Renal cortical epithelial cell (primary cell): ENCODE results near the gene DYNAP. TPM values are rescaled to one million over a fixed set of nuclear protein-coding genes. Genes with fewer than 3 reads are reported as not detected.
A peak's percentile ranks its signal among the peaks of the same experiment; 100 is the strongest.

ENCODE experiments used
- DNase-seq: peaks from one replicate; pipeline ENCODE4 v3.0.0-alpha.2; 2011; ENCODE audit warnings: low read depth
- total RNA-seq: library from RNA; depleted of rRNA; stranded (reverse); fragments of >200 nt; gene quantifications from 2 replicates; pipeline ENCODE4 v1.2.3, GENCODE V29; 2014

The DYNAP gene, protein sequence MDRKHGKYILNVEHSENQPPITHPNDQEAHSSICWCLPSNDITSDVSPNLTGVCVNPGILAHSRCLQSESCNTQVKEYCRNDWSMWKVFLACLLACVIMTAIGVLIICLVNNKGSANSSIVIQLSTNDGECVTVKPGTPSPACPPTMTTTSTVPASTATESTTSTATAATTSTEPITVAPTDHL
- total RNA-seq = not detected in 2 replicates

- DNase-seq = no peak
Observed at GRCh38 chr18:54590945-54591344, at the start of gene DYNAP. Gene DYNAP (plus strand): TSS chr18:54591245. CDS start chr18:54591283, 38 bp downstream.

DNA sequence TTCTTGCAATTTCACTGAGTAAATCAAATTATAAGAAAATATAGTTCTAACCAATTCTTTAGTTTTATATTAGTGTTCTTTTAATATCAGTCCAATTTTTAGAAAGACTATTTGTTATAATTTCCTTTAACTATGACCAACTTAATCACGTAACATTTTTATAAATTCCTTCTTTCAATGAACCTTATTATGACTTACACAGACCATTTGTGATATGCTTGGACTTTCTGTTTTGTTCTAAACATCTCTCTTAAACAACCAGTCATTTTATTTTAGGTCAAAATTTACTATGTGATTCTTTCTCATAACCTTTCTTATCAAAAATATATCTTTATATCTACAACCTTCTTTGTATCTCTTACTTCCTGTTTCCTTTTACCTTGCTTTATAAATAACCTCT is 39.5 kb upstream of the DYNAP start:
- no peak for DNase-seq

DNA sequence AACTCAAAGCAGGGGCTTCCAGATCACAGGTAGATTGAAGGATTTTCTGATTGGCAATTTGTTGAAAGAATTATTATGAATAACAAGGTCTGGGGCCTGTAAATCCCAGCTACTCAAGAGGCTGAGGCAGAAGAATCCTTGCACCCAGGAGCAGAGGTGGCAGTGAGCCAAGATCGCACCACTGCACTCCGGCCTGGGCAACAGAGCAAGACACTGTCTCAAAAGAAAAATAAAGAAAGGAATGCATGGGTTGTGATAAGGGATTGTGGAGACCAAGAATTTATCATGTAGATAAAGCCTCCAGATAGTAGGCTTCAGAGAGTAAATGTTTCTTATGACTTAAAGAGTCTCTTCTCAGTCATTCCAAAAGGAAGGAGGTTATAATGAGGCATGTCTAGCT is 35.8 kb upstream of the DYNAP start:
- DNase-seq = no peak

- DNase-seq = peak; percentile 58
Observed at GRCh38 chr18:54555996-54556395, 35.0 kb upstream of the DYNAP start.

DNA sequence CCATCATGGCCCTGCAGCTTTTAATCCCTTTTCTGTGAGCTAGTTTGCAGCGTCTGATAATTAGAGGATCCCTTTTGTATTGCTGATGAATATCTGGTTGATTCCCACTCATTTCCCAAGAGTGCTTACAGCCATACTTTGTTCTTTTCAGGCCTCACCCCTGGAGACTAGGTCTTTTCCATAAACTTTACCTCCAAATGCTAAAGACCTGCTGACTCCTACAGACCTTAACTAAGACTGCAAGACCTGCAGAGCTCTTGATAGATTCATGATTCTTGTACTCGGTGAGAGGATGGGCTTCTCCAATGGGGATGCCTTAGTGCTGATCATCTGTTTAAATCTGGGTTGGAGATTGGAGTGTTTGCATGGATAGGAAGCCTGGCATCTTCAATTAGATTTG is 33.1 kb upstream of the DYNAP start:
- no peak for DNase-seq

GRCh38 chr18:54558609-54559585 is 32.1 kb upstream of the DYNAP start:
- peak; percentile 40 for DNase-seq

DNA sequence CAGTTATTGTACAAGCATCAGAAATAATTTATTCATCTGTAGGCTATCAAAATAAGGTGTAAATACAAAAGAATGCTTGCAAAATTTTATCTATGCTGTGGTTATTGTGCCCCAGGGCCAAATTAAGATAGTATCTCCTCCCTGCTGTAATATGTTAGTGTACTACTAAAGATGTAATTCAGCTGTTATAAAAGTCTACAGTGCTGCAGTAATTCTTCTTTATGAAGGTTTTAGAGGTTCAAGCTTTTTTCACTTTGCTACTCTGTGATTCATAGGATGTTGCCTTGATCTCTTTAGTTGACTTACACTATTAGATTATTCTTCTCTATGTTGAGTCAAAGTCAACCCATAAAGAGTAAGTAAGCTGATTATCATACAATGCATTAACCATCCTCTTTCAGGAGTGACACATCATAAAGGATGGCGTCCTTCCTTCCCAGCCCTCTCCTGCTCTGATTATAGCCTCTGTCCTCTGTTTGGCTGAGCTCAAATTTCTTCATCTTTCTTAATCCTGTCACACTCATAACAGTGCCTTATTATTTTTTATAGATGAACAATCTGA is 29.3 kb upstream of the DYNAP start:
- DNase-seq = peak; percentile 9

DNA sequence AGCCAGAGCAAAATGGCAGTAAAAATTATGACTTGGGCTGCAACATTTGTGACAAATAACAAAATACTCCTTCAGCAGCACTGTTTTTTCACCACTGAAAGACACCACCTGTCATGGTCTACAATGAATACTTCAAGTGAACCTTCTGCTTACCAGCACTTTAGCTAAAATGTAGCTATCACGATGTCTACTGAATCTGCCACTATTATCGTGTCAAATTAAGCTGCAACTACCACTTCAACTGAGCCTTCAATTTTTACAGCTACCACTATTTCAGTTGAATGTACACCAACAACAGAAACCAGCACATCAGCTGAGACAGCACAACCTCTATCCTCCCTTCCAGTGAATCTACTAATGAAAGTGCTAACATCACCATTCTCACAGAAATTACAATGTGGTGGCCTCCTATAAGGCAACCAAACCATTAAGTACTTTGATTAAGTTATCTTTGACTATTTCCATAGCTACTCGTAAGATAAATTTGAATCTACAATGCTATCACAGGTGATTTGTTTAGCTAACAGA is 10.8 kb upstream of the DYNAP start:
- DNase-seq = no peak

DNA sequence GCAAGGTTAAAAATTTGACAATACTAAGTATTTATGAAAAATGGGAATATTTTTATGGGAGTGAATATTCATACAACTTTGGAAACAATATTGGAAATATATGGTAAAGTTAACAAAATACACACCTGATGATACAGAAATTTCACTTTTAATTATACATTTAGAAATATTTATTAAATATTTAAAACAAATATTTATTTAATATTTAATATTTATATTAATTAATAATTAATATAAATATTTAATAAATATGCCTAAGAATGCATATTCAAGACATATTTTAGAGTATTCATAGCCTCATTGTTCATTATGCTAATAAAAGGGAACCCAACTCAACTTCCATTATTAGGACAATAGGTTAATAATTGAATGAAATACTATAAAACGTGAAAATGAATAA is 7.0 kb upstream of the DYNAP start:
- DNase-seq = no peak

- DNase-seq = no peak
Observed at GRCh38 chr18:54585743-54586142, 5.3 kb upstream of the DYNAP start.

DNA sequence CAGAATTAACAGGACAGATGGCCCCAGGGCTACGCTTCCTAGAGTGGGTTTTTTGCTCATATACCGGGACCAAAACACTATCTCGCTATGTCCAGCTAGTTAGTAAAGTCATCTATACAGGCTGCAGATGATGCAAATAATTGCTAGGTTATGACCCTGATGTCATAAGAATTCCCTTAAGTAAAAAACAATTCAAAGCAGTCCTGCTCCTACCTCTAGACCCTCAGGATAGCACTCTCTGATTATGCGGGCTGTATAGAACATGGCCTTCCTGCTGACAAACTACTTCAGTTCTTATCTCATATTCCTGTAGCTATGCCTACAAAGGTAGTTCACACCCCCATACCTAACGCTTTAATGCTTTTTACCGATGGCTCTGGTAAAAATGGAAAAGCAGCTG is 13.2 kb downstream of the DYNAP start:
- no peak for DNase-seq

GRCh38 chr18:54606835-54607212 is 15.8 kb downstream of the DYNAP start:
- DNase-seq = no peak

GRCh38 chr18:54607213-54608027 is 16.4 kb downstream of the DYNAP start:
- DNase-seq = peak; percentile 100

DNA sequence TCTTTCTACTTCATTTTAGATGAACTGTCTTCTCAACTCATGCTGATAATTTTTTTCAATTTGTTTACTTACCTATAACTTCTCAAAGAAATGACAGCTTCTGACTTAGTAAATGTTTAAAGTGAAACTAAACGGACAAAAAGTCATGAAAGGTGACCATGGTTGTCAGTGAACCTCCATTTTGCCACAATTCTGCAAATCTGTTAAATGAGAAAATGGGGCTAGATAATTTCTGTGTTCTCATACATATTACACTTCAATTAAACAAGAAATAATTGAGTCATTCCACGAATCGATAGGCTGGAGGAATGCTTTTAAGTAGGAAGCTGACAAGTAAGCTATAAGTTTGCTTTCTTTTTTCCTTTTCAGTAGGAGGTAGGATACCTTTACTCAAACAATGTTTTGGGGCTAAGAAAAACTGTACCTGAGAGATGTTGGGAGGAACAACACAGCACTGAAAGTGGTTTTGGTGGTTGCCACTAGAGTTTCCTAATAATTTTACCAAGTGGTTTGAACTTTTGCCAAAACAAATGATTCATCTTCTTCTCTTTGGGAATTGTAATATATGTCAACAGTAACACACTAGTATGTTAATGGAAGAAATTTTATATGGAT is 17.1 kb downstream of the DYNAP start:
- DNase-seq = peak; percentile 84

GRCh38 chr18:54611816-54612215 is 20.8 kb downstream of the DYNAP start:
- no peak for DNase-seq

DNA sequence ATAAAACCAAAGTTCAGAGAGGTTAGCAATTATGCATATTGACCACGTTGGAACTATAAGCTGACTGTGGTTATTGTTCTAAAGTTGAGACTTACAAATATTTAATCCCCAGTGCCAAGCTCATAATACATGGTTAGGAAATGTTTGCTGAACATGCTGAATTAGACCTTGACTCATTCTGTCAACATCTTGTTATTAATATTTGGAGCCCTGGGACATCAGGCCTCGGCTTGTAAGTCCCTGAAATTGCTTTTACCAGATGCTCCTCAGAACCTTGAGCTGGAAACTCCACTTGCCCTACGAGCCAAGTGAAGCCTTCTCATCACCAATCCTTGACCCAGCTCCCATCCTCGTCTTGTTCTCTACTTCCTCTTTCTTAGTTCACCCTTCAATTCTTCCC is 21.2 kb downstream of the DYNAP start:
- peak; percentile 81 for DNase-seq

DNA sequence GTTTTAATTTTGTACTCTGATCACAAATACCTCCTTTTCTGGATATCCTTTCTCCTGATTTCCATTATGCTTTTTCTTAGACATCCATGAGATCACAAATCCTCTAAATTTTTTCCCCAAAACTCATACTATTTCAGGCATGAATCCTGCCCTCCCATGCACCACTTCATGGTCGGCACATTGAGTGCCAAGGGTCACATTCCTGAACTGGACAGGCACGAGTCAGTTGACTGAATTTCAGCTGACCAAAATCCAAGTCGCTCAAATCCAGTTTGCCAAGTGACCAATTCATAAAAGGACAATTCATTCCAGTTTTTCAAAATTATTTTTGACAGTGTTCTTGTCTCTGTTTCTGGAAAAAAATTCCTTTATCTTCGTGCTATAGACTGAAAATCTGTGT is 22.1 kb downstream of the DYNAP start:
- DNase-seq = peak; percentile 9

- DNase-seq = peak; percentile 55
Observed at GRCh38 chr18:54616220-54616848, 25.3 kb downstream of the DYNAP start.

- no peak for DNase-seq
Observed at GRCh38 chr18:54622084-54622483, 31.0 kb downstream of the DYNAP start.

- no peak for DNase-seq
Observed at GRCh38 chr18:54626779-54627178, 35.7 kb downstream of the DYNAP start.

GRCh38 chr18:54630963-54631362 is 39.9 kb downstream of the DYNAP start:
- no peak for DNase-seq
